Ascending aorta (tissue), 2 donors: Measurements from ENCODE around the gene TMEM145. TPM values are rescaled to one million over a fixed set of nuclear protein-coding genes. Genes with fewer than 3 reads are reported as not detected.

Source experiments
- DNase-seq, 2 donors: peaks; one replicate each; pipeline ENCODE4 v3.0.0-alpha.2; 2019; ENCODE audit warnings: low spot score in 2 of 2
- H3K27ac ChIP-seq, 2 donors: fragments of 200-600 bp; sonication (generic); one replicate each; pipeline ENCODE4 v1.5.1; 2016 to 2017; ENCODE audit warnings: mild to moderate bottlenecking in 1 of 2
- H3K27me3 ChIP-seq: fragments of 200-600 bp; sonication (generic); one replicate; pipeline ENCODE4 v1.5.1; 2017
- H3K36me3 ChIP-seq, 2 donors: fragments of 200-600 bp; sonication (generic); one replicate each; pipeline ENCODE4 v1.5.1; 2016
- H3K4me1 ChIP-seq, 2 donors: fragments of 200-600 bp; sonication (generic); one replicate each; pipeline ENCODE4 v1.5.1; 2016 to 2017; ENCODE audit warnings: mild to moderate bottlenecking in 1 of 2
- H3K4me3 ChIP-seq, 2 donors: fragments of 200-600 bp; sonication (generic); one replicate each; pipeline ENCODE4 v1.5.1; 2016 to 2017; ENCODE audit warnings: mild to moderate bottlenecking in 1 of 2
- H3K9me3 ChIP-seq, 2 donors: fragments of 200-600 bp; sonication (generic); one replicate each; pipeline ENCODE4 v1.5.1; 2016
- intact Hi-C: fragments of 100-400 bp; cut with DNase I; formaldehyde crosslinking; loops from one replicate; pipeline ENCODE4 v1.15.1; 2023
- total RNA-seq: library from RNA; depleted of rRNA; stranded (reverse); fragments of >200 nt; gene quantifications from one replicate; pipeline ENCODE4 v1.1.0, GENCODE V29; 2016
- TF ChIP-seq, protein P1 (sequence below), 3 experiments: fragments of 200-600 bp in 2 of 3; fragments of 450-650 bp in 1 of 3; sonication (generic) in 2 of 3; IDR thresholded peaks; one replicate each; pipeline ENCODE4 v1.5.1; 2016 to 2019; ENCODE audit warnings: antibody characterized with exemption in 3 of 3, mild to moderate bottlenecking in 1 of 3, moderate library complexity in 1 of 3

TMEM145 gene
- total RNA-seq, 1 donor from 2014 or later, result not detected

- DNase-seq, result no peak
- intact Hi-C loops, result no loop called here
- Histone ChIP-seq H3K4me1 (no peaks in the 10 kb centered on the region), H3K9me3 (no peaks in the 10 kb centered on the region), H3K27ac (no peak overlapping the region), H3K4me3 (no peak overlapping the region), H3K27me3 (no peaks in the 10 kb centered on the region), H3K36me3 (peaks cover 36 to 74% of the 10 kb centered on the region in 2 donors)
- TF ChIP-seq, protein P1, sequence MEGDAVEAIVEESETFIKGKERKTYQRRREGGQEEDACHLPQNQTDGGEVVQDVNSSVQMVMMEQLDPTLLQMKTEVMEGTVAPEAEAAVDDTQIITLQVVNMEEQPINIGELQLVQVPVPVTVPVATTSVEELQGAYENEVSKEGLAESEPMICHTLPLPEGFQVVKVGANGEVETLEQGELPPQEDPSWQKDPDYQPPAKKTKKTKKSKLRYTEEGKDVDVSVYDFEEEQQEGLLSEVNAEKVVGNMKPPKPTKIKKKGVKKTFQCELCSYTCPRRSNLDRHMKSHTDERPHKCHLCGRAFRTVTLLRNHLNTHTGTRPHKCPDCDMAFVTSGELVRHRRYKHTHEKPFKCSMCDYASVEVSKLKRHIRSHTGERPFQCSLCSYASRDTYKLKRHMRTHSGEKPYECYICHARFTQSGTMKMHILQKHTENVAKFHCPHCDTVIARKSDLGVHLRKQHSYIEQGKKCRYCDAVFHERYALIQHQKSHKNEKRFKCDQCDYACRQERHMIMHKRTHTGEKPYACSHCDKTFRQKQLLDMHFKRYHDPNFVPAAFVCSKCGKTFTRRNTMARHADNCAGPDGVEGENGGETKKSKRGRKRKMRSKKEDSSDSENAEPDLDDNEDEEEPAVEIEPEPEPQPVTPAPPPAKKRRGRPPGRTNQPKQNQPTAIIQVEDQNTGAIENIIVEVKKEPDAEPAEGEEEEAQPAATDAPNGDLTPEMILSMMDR (IDR thresholded peaks at IDR 0.05), result no peak
Measured at GRCh38 chr19:42360787-42361544, 47.9 kb downstream of the TMEM145 start.

DNA sequence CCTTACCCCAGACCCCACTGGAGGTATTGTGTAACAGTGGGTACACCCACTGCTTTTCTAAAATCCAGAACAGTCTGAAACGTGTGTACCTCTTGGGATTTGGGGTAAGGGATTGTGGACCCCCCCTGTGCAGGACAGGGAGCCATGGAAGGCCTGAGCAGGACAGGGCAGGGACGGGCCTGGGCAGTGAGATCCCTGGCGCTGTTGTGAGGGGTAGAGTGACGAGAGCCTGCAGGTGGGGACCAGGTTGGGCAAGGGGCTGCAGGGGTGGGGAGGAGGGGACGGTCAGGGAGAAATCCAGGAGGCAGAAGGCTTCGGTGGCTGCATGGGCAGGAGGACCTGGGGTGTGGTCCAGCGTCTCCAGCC lies 48.4 kb downstream of the TMEM145 start:
- H3K36me3 ChIP-seq, result peaks cover 31 to 68% of the 10 kb centered on the region in 2 donors
- H3K4me1 ChIP-seq, result no peaks in the 10 kb centered on the region
- TF ChIP-seq, protein P1 (IDR thresholded peaks at IDR 0.05), result no peak
- no peaks in the 10 kb centered on the region for H3K27me3 ChIP-seq
- no peaks in the 10 kb centered on the region for H3K9me3 ChIP-seq
- no peak overlapping the region for H3K4me3 ChIP-seq
- no peak for DNase-seq
- intact Hi-C loops, result no loop called here
- H3K27ac ChIP-seq, result no peak overlapping the region

GRCh38 chr19:42362342-42362741 lies 49.2 kb downstream of the TMEM145 start:
- H3K4me3 ChIP-seq, result no peak overlapping the region
- H3K9me3 ChIP-seq, result no peaks in the 10 kb centered on the region
- TF ChIP-seq, protein P1 (IDR thresholded peaks at IDR 0.05), result no peak
- no peak overlapping the region for H3K27ac ChIP-seq
- peaks cover 23 to 60% of the 10 kb centered on the region in 2 donors for H3K36me3 ChIP-seq
- no peaks in the 10 kb centered on the region for H3K27me3 ChIP-seq
- no peaks in the 10 kb centered on the region for H3K4me1 ChIP-seq
- intact Hi-C loops, result no loop called here
- no peak for DNase-seq

DNA sequence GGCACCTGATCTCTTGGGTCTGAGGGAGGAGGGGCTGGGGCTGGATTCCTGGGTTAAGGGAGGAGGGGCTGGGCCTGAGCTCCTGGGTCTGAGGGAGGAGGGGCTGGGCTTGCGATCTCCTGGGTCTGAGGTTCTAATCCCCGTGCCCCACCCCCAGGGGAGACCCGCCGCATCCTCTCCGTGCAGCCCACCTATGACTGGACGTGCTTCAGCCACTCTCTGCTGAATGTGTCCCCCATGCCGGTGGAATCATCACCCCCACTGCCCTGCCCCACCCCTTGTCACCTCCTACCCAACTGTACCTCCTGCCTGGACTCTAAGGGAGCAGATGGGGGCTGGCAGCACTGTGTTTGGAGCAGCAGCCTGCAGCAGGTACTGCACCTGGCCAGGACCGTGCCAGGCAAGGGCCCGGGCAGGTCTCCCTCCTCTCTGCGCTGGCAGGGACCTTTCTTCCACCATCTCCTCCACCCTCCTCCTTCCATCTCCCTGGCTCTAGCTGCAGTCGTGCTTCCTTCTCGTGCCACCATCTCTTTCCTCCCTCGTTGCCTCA lies 49.9 kb downstream of the TMEM145 start:
- Histone ChIP-seq H3K4me3 (no peak overlapping the region), H3K4me1 (no peaks in the 10 kb centered on the region), H3K36me3 (peaks cover 16 to 54% of the 10 kb centered on the region in 2 donors), H3K9me3 (no peaks in the 10 kb centered on the region), H3K27me3 (no peaks in the 10 kb centered on the region), H3K27ac (no peak overlapping the region)
- intact Hi-C loops, result no loop called here
- TF ChIP-seq, protein P1 (IDR thresholded peaks at IDR 0.05), result no peak
- DNase-seq, result no peak

- peaks cover 13 to 50% of the 10 kb centered on the region in 2 donors for H3K36me3 ChIP-seq
- DNase-seq, result no peak
- intact Hi-C loops, result no loop called here
- H3K27ac ChIP-seq, result no peak overlapping the region
- no peaks in the 10 kb centered on the region for H3K4me1 ChIP-seq
- TF ChIP-seq, protein P1 (IDR thresholded peaks at IDR 0.05), result no peak
- no peaks in the 10 kb centered on the region for H3K9me3 ChIP-seq
- no peak overlapping the region for H3K4me3 ChIP-seq
- no peaks in the 10 kb centered on the region for H3K27me3 ChIP-seq
Measured at GRCh38 chr19:42363614-42364346, 50.7 kb downstream of the TMEM145 start.
